Smooth muscle cell (in vitro differentiated cells): ENCODE results near the gene ACVR2A. TPM values are rescaled to one million over a fixed set of nuclear protein-coding genes. Genes with fewer than 3 reads are reported as not detected.

Experiments
- DNase-seq: peaks from one replicate; lab custom pipeline; 2025; ENCODE audit not compliant: unreplicated experiment; lab: John Stamatoyannopoulos, UW
- H2AFZ ChIP-seq: fragments of 200-600 bp; sonication (generic); 2 replicates; pipeline ENCODE4 v1.6.0; 2016; ENCODE audit warnings: antibody characterized with exemption, low read depth, mild to moderate bottlenecking
- H3F3A ChIP-seq: fragments of 200-600 bp; sonication (generic); 2 replicates; pipeline ENCODE4 v1.6.0; 2017; ENCODE audit warnings: antibody characterized with exemption, low read depth
- H3K27ac ChIP-seq: fragments of 200-600 bp; sonication (generic); 2 replicates; pipeline ENCODE4 v1.5.1; 2016; ENCODE audit warnings: low read depth, mild to moderate bottlenecking
- H3K27me3 ChIP-seq: fragments of 200-600 bp; sonication (generic); 2 replicates; pipeline ENCODE4 v1.6.1; 2016; ENCODE audit warnings: low read depth, mild to moderate bottlenecking
- H3K36me3 ChIP-seq: fragments of 200-600 bp; sonication (generic); 2 replicates; pipeline ENCODE4 v1.5.1; 2016; ENCODE audit warnings: low read depth
- H3K4me1 ChIP-seq: fragments of 200-600 bp; sonication (generic); 2 replicates; pipeline ENCODE4 v1.5.1; 2016; ENCODE audit warnings: low read depth
- H3K4me2 ChIP-seq: fragments of 200-600 bp; sonication (generic); 2 replicates; pipeline ENCODE4 v1.6.0; 2016; ENCODE audit warnings: mild to moderate bottlenecking
- H3K4me3 ChIP-seq: fragments of 200-600 bp; sonication (generic); 2 replicates; pipeline ENCODE4 v1.5.1; 2016; ENCODE audit warnings: mild to moderate bottlenecking
- H3K79me2 ChIP-seq: fragments of 200-600 bp; sonication (generic); 2 replicates; pipeline ENCODE4 v1.6.0; 2016; ENCODE audit warnings: low read depth, mild to moderate bottlenecking
- H3K9ac ChIP-seq: fragments of 200-600 bp; sonication (generic); 2 replicates; pipeline ENCODE4 v1.6.0; 2016; ENCODE audit warnings: low read depth
- H3K9me3 ChIP-seq: fragments of 200-600 bp; sonication (generic); replicated peaks from 2 replicates; pipeline ENCODE4 v1.5.1; 2016; ENCODE audit warnings: low read depth
- H4K20me1 ChIP-seq: fragments of 200-600 bp; sonication (generic); 2 replicates; pipeline ENCODE4 v1.6.0; 2016; ENCODE audit warnings: low read depth
- CTCF ChIP-seq: fragments of 200-600 bp; sonication (generic); IDR thresholded peaks from 2 replicates; pipeline ENCODE4 v1.5.1; 2017; ENCODE audit warnings: borderline replicate concordance, mild to moderate bottlenecking, antibody characterized with exemption; ENCODE audit not compliant: insufficient read depth, poor library complexity, severe bottlenecking
- WGBS: methylation state at CpG from one replicate; pipeline ENCODE4 v1.1.7; 2016; ENCODE audit warnings: low lambda C conversion rate; 5-methylcytosine and 5-hydroxymethylcytosine counted together
- polyA plus RNA-seq: library from polyadenylated mRNA; unstranded; fragments of >200 nt; fragmentation: Nextera tagmentation; extraction: Ambion mirVana; gene quantifications from 2 replicates; pipeline ENCODE4 v1.2.1, GENCODE V29; 2016
- total RNA-seq: library from RNA; depleted of rRNA; stranded (reverse); fragments of >200 nt; gene quantifications from 2 replicates; pipeline ENCODE4 v1.2.3, GENCODE V29; 2014

The ACVR2A gene
- total and polyA plus RNA-seq, 2 experiments from 2014 or later = 12.4 to 39.7 TPM

- no peaks in the 10 kb centered on the region for H3K79me2 ChIP-seq
- H3K4me2 ChIP-seq = no peak overlapping the region
- H3K4me1 ChIP-seq = no peaks in the 10 kb centered on the region
- no peak for TF ChIP-seq CTCF
- H3K27ac ChIP-seq = no peak overlapping the region
- no peaks in the 10 kb centered on the region for H4K20me1 ChIP-seq
- no peaks in the 10 kb centered on the region for H3K36me3 ChIP-seq
- no peak for DNase-seq
- H3K9ac ChIP-seq = no peak overlapping the region
- H2AFZ ChIP-seq = no peak overlapping the region
- no peaks in the 10 kb centered on the region for H3F3A ChIP-seq
- no peak overlapping the region for H3K4me3 ChIP-seq
- H3K9me3 ChIP-seq = no peaks in the 10 kb centered on the region
- no peaks in the 10 kb centered on the region for H3K27me3 ChIP-seq
These were observed 33.7 kb upstream of the ACVR2A start for GRCh38 chr2:147810883-147811765.

- H3K9ac ChIP-seq = no peak overlapping the region
- no peak overlapping the region for H2AFZ ChIP-seq
- TF ChIP-seq CTCF = no peak
- no peaks in the 10 kb centered on the region for H3K4me1 ChIP-seq
- DNase-seq = no peak
- H3F3A ChIP-seq = no peaks in the 10 kb centered on the region
- WGBS = 100% methylated on average over 1 of the region's 1 CpG
- no peaks in the 10 kb centered on the region for H3K79me2 ChIP-seq
- H3K4me2 ChIP-seq = no peak overlapping the region
- H3K4me3 ChIP-seq = no peak overlapping the region
- no peak overlapping the region for H3K27ac ChIP-seq
- H3K27me3 ChIP-seq = no peaks in the 10 kb centered on the region
- H3K36me3 ChIP-seq = no peaks in the 10 kb centered on the region
- H3K9me3 ChIP-seq = no peaks in the 10 kb centered on the region
- no peaks in the 10 kb centered on the region for H4K20me1 ChIP-seq
These were observed 26.1 kb upstream of the ACVR2A start for GRCh38 chr2:147818741-147819140.

GRCh38 chr2:147824620-147825019, 20.2 kb upstream of the ACVR2A start:
- Histone ChIP-seq H3K9me3 (no peaks in the 10 kb centered on the region), H3K79me2 (no peaks in the 10 kb centered on the region), H3K36me3 (no peaks in the 10 kb centered on the region), H3K9ac (no peak overlapping the region), H3K4me2 (no peak overlapping the region), H3K27ac (no peak overlapping the region), H3K4me1 (no peaks in the 10 kb centered on the region), H2AFZ (no peak overlapping the region), H3F3A (no peaks in the 10 kb centered on the region), H4K20me1 (no peaks in the 10 kb centered on the region), H3K4me3 (no peak overlapping the region), H3K27me3 (no peaks in the 10 kb centered on the region)
- TF ChIP-seq CTCF = no peak
- WGBS = 82% methylated on average over 3 of the region's 3 CpGs
- DNase-seq = no peak
